ENCODE measurements around the gene COL11A1.
"Not testable (repeated sequence)": the region's sequence is repeated elsewhere in the genome, so short reads cannot be mapped to it uniquely, and the experiment has no call there.

Gene COL11A1

DNA sequence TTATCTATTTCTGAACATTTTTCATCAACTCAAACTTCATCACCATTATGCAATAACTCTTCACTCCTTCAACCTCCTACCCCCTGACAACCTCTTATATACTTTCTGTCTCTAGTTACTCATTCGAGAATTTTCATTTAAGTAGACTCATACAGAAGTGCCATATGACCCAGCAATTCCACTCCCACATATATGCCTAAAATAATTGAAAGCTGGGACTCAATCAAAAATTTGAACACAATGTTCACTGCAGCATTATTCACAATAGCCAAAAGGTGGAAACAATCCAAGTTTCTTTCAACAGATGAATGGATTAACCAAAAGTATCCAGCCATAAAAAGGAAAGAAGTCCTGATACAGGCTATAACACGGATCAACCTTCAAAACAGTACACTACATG, 24.1 kb downstream of the COL11A1 start:
- DNase-seq (ENCODE audit: low read depth in 2 of 2, low spot score in 1 of 2) = no peak

DNA sequence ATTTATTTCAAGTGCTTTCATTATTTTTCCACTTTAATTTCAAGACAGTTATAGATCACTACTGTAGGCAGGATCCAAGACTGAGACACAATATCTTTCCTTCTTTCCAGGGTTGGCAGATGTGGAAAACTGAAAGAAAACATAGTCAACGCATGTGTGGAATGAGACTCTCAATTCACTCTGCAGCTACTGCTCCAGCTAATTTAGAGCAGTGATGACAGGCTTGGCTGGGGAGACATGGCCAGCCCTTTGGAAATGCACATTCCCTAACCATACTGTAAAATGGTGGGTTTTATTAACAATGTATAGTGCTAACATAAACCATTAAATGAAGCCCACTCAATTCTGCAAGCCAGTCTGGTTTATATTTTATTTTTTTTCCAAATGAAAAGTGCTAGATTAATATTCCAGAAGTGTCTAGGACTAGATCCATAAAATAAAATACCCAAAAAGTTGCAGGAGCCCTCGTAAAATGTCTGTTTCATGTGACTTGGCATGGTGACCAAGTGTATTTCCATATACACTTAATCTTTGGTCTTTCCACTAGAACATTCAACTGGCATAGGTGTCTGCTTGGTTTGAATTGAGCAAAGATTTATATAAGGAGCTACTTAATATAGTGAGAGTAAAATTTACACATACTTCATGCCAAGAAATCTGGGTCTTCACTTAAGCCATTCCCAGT, 32.9 kb downstream of the COL11A1 start:
- DNase-seq (ENCODE audit: low read depth in 2 of 2, low spot score in 1 of 2) = no peak

DNA sequence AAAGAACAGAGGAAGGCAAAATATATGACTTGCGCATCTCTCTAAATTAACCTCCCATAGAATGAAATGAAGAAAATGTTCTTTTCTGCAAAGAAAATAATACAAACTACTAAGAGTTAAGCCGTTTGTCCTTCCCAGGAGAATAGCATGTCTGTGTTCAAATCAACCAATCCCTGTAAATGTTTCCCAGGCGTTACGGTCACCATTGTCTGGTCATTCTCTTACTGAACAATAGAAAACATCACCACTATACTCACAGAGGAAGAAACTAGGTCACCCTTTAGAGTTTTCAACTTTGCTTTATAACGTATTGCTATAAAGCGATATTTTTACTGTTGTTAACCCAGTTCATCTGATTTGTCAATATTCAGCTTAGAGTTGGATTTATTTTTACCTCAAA, 34.1 kb downstream of the COL11A1 start:
- DNase-seq (ENCODE audit: low read depth in 2 of 2, low spot score in 1 of 2) = no peak

DNA sequence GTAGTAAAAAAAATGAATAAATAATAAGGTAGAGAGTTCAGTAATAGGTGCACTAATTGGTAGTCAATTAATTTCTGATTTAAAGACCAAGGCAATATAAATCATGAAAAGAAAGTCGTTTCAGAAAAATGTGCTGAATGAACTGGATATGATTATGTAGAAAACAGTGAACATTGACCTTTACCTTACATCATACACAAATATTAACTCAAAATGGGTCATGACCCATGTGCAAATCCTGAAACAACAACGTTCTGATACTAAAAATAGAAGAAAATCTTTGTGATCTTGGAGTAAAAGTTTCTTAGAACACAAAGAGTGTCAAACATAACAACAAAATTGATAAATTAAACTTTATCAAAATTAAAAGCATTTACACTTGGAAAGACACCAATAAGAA, 39.1 kb downstream of the COL11A1 start:
- no peak for DNase-seq (ENCODE audit: low read depth in 2 of 2, low spot score in 1 of 2)

- DNase-seq (ENCODE audit: low read depth in 2 of 2, low spot score in 1 of 2) = no peak
Measured at GRCh38 chr1:103063921-103064320, 44.4 kb downstream of the COL11A1 start.

DNA sequence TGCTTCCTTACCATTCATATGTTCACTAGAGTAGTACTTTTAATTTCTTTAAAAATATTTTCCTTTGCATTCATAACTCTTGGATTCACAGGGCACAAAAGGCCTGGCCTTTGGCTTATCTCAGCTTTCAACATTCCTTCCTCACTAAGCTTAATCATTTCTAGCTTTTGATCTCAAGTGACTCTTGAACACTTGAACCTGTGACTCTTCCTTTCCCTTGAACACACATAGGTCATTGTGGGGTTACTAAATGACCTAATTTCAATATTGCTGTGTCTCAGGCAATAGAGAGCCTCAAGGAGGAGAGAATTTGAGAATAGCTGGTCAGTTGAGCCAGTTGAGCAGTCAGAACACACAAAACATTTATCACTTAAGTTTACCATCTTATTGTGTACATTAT, 49.9 kb downstream of the COL11A1 start:
- no peak for DNase-seq (ENCODE audit: low read depth in 2 of 2, low spot score in 1 of 2)

DNA sequence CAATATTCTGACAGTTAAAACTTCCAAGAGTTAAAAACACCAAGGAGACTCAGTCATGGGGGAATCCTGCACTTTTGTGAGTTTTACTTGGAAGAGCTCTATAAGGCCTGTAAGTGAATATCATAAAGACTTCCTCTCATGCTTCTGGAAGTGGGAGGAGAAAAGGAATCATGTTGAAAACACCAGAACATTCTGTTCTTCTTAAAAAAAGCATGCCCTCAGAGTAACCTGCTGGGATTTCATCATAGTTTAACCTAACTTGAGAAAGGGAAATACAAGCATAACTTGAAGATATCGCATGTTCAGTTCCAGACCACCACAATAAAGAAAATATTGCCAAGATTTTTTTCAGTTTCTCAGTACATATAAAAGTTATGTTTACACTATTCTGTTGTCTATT, 51.9 kb downstream of the COL11A1 start:
- no peak for DNase-seq (ENCODE audit: low read depth in 2 of 2, low spot score in 1 of 2)

DNA sequence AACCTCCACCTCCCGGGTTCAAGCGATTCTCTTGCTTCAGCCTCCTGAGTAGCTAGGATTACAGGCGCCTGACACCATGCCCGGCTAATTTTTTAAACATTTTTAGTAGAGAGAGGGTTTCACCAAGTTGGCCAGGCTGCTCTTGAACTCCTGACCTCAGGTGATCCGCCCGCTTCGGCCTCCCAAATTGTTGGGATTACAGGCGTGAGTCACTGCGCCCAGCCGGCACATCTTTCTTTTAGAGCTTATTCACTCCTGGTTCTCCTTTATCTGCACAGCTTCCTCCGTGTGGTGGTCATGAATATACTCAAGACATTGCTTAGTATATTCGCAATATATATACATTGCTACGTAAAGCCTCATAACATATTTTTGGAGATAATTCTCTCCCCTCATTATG, 80.2 kb downstream of the COL11A1 start:
- not testable (repeated sequence) for DNase-seq (ENCODE audit: low read depth in 2 of 2, low spot score in 1 of 2)

DNA sequence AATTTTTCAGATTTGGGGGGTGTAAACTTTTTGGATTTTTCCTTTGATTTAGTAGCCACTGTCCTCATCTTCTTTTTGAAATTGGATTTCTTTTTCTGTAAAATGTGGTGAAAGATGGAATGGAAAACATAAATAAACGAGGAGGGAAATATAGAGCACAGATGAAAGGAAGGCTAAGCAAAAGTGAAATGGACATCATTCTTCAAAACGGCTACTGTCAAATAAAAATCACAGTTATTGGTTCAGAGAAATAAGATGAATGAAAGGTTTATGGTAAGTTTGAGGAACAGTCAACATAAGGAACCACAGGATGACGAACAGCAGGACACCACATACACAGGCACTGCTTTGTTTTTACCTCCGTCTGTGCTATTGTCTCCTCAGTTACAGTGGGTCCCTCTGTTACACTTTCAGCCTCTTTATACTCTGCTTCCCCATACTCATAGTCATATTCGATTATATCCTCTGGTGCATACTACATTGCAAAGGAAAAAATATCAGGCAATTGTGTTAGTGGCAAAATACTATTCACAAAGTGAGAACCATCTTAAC, 82.4 kb downstream of the COL11A1 start:
- DNase-seq (ENCODE audit: low read depth in 2 of 2, low spot score in 1 of 2) = no peak

DNA sequence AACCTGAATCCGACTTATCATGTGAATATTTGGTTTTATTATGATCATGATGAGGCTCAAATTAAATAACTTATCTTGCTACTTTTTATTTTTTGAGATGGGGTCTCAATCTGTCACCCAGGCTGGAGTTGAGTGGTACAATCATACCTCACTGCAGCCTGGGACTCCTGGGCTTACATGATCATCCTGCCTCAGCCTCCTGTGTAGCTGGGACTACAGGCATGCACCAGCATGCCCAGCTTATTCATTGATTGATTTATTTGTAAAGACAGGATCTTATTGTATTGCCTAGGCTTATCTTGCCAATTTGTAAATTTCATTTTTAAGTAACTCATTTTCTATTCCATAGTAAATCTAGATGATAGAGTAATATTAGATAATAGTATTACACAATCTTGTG, 84.3 kb downstream of the COL11A1 start:
- no peak for DNase-seq (ENCODE audit: low read depth in 2 of 2, low spot score in 1 of 2)

- no peak for DNase-seq (ENCODE audit: low read depth in 2 of 2, low spot score in 1 of 2)
Measured at GRCh38 chr1:103002005-103002404, 106.3 kb downstream of the COL11A1 start.

DNA sequence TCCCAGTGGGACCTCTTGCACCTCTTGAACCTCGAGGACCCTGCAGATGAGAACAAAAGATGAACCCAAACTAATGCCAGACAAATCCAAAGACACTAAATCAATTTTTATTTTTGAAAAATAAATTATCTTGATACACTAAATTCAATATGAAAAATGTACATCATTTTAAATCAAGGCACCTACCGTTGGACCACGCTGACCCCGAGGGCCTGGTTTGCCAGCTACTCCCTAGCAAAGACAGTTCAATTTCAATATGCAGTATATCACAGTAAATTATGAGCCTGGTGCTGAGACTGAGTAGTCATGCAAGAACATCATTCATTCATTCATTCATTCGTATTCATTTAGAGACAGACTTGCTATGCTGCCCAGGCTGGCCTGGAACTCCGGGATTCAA, 129.4 kb downstream of the COL11A1 start:
- DNase-seq (ENCODE audit: low read depth in 2 of 2, low spot score in 1 of 2) = no peak

- DNase-seq (ENCODE audit: low read depth in 2 of 2, low spot score in 1 of 2) = no peak
Measured at GRCh38 chr1:102977292-102977691, 131.0 kb downstream of the COL11A1 start.

DNA sequence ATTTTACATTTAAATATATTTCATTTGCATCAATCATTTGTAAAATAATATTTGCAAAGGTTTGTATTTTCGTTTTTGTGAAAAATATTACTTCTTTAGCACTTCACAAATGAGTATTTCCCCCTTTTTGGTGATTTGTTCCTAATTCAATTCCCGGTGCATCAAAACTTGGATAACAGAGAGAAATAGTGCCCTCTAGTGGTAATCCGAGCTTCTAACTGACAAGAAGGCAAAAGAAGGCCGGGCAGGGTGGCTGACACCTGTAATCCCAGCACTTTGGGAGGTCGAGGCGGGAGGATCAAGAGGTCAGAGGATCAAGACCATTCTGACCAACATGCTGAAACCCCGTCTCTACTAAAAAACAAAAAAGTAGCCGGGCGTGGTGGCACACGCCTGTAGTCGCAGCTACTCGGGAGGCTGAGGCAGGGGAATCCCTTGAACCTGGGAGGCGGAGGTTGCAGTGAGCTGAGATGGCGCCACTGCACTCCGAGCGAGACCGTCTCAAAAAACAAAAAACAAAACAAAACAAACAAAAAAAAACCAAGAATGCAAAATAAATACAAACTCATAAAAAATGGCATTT, 137.7 kb downstream of the COL11A1 start:
- DNase-seq (ENCODE audit: low read depth in 2 of 2, low spot score in 1 of 2) = no peak

GRCh38 chr1:102967786-102968185, 140.5 kb downstream of the COL11A1 start:
- no peak for DNase-seq (ENCODE audit: low read depth in 2 of 2, low spot score in 1 of 2)

DNA sequence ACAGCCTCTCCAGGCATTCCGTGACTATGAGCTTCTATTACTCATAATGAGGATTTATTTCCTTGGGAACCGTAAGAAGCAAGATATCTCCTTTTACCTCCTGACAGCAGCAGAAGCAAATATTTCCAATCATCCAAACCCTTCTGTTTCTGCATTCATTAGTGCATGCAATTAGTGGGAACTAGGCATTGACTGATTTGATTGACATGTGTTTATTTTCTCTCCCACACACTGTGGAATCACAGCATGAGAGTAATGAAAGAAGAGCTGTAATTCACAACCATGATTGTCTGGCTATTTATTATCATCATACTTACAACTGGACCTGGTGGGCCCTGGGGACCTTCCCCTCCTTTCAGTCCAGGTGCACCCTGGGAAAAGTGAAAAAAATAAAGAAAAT, 146.8 kb downstream of the COL11A1 start:
- no peak for DNase-seq (ENCODE audit: low read depth in 2 of 2, low spot score in 1 of 2)

DNA sequence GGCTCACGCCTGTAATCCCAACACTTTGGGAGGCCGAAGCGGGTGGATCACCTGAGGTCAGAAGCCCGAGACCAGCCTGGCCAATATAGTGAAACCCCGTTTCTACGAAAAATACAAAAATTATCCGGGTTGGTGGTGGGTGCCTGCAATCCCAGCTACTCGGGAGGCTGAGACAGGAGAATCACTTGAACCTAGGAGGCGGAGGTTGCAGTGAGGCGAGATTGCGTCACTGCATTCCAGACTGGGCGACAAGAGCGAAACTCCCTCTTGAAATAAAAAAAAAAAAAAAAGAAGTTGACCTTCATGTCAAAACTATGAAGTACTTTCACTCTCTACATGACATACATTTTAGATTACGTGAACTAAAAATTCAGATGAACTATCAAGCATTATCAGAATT, 153.7 kb downstream of the COL11A1 start:
- DNase-seq (ENCODE audit: low read depth in 2 of 2, low spot score in 1 of 2) = no peak

- DNase-seq (ENCODE audit: low read depth in 2 of 2, low spot score in 1 of 2) = no peak
Measured at GRCh38 chr1:102952400-102952799, 155.9 kb downstream of the COL11A1 start.

DNA sequence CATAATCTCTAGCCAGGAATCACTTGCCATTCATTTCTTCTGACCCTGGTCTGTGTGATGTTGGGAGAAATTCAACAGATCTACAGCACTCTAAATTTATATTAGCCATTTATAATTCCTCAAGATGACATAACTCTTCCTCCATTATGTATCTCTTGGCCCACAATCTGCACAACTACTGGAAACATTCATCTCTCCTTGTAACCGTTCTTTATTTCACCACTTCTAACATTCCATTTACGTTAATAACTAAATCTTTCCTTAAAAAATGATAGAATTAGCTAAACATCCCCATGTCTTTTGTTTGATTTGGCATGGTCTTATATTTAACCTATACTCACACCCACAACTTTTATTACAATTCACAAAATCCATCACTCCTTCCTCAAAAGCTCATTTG, 166.0 kb downstream of the COL11A1 start:
- DNase-seq (ENCODE audit: low read depth in 2 of 2, low spot score in 1 of 2) = no peak

DNA sequence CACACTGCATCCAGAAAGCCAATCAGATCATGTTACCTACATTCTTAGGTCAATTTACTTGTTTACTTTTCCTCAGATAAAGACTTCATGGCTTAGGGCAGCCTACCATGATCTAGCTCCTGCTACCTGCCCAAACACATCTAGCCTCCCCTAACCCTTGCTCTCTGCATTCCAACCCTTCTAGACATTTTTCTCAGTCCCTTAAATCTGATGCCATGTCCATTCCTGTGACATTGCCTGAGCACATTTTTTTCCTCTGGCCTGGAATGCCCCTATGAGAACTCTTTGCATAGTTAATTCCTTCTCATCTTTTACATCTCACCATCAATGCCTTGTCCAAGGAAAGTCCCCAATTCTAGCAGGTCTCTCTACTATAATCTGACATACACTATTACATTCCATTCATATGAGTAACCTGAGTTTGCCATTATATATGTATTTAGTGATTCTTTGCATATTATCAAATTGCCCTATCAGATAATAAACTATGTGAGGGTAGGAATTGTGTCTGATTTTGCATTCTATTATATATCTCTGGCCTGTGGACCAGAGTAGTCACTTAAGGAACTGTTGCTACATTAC, 166.9 kb downstream of the COL11A1 start:
- DNase-seq (ENCODE audit: low read depth in 2 of 2, low spot score in 1 of 2) = no peak

DNA sequence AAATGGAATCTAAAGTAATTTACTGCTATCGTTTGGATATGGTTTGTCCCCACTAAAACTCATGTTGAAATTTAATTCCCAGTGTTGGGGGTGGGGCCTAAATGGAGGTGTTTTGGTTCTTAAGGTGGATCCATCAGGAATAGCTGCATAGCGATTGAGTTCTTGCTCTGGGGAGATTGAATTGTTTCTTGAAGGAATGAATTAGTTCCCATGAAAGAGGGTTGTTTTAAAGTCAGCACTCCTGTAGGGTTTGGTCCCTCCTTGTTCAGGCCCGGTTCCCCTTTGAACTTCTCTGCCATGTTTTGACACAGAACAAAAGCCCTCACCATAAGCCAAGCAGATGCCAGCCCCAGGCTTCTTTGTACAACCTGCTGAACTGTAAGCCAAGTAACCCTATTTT, 170.9 kb downstream of the COL11A1 start:
- no peak for DNase-seq (ENCODE audit: low read depth in 2 of 2, low spot score in 1 of 2)

- not testable (repeated sequence) for DNase-seq (ENCODE audit: low read depth in 2 of 2, low spot score in 1 of 2)
Measured at GRCh38 chr1:102933362-102933761, 175.0 kb downstream of the COL11A1 start.

DNA sequence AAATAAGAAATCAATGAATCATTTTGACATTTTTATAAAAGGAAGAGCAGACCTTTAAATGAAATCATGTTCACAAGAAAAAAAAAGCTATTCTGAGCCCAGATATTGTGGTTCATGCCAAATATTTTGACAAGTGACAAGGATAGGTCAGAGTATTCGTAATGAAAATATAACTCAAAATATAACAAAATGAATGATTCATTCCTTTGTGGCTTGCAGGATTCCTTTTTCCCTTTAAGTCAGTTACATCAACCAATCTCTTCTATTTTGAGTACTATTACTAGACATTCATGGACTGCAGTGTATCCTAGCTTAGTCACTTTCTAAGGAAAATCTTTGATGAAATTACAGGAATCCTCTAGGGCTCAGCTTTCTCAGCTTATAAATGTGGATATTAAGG, 188.7 kb downstream of the COL11A1 start:
- DNase-seq (ENCODE audit: low read depth in 2 of 2, low spot score in 1 of 2) = no peak
